Testis (tissue), 2 donors: ENCODE data around the gene LRRK1.
"Not testable (repeated sequence)": the region's sequence is repeated elsewhere in the genome, so short reads cannot be mapped to it uniquely, and the experiment has no call there.

ENCODE experiments used
- POLR2A ChIP-seq: fragments of 450-650 bp; IDR thresholded peaks from one replicate; pipeline ENCODE4 v1.6.1; 2017; ENCODE audit warnings: antibody characterized with exemption, mild to moderate bottlenecking, moderate library complexity
- TF ChIP-seq, protein P1 (sequence below), 3 experiments: fragments of 450-650 bp in 2 of 3; fragments of 200-600 bp in 1 of 3; sonication (generic) in 1 of 3; IDR thresholded peaks; one replicate each; pipeline ENCODE4 v1.5.1; 2016 to 2019; ENCODE audit warnings: antibody characterized with exemption in 3 of 3, mild to moderate bottlenecking in 2 of 3, moderate library complexity in 1 of 3

DNA sequence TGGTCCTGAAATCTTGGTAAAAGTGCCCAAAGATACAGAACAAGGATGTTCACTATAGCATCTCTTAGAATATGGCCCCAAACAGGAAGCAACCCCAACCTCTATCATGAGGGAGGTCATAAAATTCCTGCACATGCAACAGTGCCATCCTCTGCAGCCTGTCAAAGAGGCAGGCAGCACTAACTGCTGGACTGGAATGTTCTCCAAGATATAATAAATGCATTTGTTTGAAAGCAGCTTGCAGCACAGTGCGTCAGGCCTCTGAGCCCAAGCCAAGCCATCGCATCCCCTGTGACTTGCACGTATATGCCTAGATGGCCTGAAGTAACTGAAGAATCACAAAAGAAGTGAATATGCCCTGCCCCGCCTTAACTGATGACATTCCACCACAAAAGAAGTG is 153.1 kb downstream of the LRRK1 start:
- TF ChIP-seq, protein P1, sequence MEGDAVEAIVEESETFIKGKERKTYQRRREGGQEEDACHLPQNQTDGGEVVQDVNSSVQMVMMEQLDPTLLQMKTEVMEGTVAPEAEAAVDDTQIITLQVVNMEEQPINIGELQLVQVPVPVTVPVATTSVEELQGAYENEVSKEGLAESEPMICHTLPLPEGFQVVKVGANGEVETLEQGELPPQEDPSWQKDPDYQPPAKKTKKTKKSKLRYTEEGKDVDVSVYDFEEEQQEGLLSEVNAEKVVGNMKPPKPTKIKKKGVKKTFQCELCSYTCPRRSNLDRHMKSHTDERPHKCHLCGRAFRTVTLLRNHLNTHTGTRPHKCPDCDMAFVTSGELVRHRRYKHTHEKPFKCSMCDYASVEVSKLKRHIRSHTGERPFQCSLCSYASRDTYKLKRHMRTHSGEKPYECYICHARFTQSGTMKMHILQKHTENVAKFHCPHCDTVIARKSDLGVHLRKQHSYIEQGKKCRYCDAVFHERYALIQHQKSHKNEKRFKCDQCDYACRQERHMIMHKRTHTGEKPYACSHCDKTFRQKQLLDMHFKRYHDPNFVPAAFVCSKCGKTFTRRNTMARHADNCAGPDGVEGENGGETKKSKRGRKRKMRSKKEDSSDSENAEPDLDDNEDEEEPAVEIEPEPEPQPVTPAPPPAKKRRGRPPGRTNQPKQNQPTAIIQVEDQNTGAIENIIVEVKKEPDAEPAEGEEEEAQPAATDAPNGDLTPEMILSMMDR (IDR thresholded peaks at IDR 0.05) = not testable (repeated sequence)
- TF ChIP-seq POLR2A = not testable (repeated sequence)
